ENCODE measurements around the gene ZFYVE28.

The ZFYVE28 gene

GRCh38 chr4:2413821-2414610 is 4.4 kb downstream of the ZFYVE28 start:
- no peaks in the 10 kb centered on the region for H3K36me3 ChIP-seq (ENCODE audit: insufficient read depth, low read length)
- H3K9me3 ChIP-seq (ENCODE audit: control insufficient read depth, insufficient read depth, low read length): no peaks in the 10 kb centered on the region
- H3K4me1 ChIP-seq (ENCODE audit: insufficient read depth, low read length): peaks cover 17% of the 10 kb centered on the region
- H3K9ac ChIP-seq (ENCODE audit: low read depth, low read length): peak overlapping the region; percentile 16; the same call in 1 of the 2 replicates

GRCh38 chr4:2412885-2413716 is 5.3 kb downstream of the ZFYVE28 start:
- peak overlapping the region; percentile 37 for H3K9ac ChIP-seq (ENCODE audit: low read depth, low read length)
- no peaks in the 10 kb centered on the region for H3K36me3 ChIP-seq (ENCODE audit: insufficient read depth, low read length)
- H3K4me1 ChIP-seq (ENCODE audit: insufficient read depth, low read length): peaks cover 17% of the 10 kb centered on the region
- no peaks in the 10 kb centered on the region for H3K9me3 ChIP-seq (ENCODE audit: control insufficient read depth, insufficient read depth, low read length)

GRCh38 chr4:2412534-2412884 is 5.9 kb downstream of the ZFYVE28 start:
- Histone ChIP-seq H3K9me3 (ENCODE audit: control insufficient read depth, insufficient read depth, low read length) (no peaks in the 10 kb centered on the region), H3K9ac (ENCODE audit: low read depth, low read length) (peak overlapping the region; percentile 37; the same call in 1 of the 2 replicates), H3K4me1 (ENCODE audit: insufficient read depth, low read length) (peaks cover 17% of the 10 kb centered on the region)

GRCh38 chr4:2411786-2412510 is 6.5 kb downstream of the ZFYVE28 start:
- peaks cover 19% of the 10 kb centered on the region for H3K4me1 ChIP-seq (ENCODE audit: insufficient read depth, low read length)
- no peaks in the 10 kb centered on the region for H3K9me3 ChIP-seq (ENCODE audit: control insufficient read depth, insufficient read depth, low read length)
- peak overlapping the region; percentile 37; the same call in 1 of the 2 replicates for H3K9ac ChIP-seq (ENCODE audit: low read depth, low read length)
- H3K36me3 ChIP-seq (ENCODE audit: insufficient read depth, low read length): no peaks in the 10 kb centered on the region

More at GRCh38 chr4:2412534-2412884, 5.9 kb downstream of the ZFYVE28 start:
- no peaks in the 10 kb centered on the region for H3K36me3 ChIP-seq (ENCODE audit: insufficient read depth, low read length)

GRCh38 chr4:2409381-2409783 is 9.1 kb downstream of the ZFYVE28 start:
- H3K36me3 ChIP-seq (ENCODE audit: insufficient read depth, low read length): no peaks in the 10 kb centered on the region
- no peaks in the 10 kb centered on the region for H3K9me3 ChIP-seq (ENCODE audit: control insufficient read depth, insufficient read depth, low read length)
- no peak overlapping the region for H3K9ac ChIP-seq (ENCODE audit: low read depth, low read length)
- H3K4me1 ChIP-seq (ENCODE audit: insufficient read depth, low read length): peaks cover 21% of the 10 kb centered on the region

- no peak overlapping the region for H3K9ac ChIP-seq (ENCODE audit: low read depth, low read length)
- no peaks in the 10 kb centered on the region for H3K9me3 ChIP-seq (ENCODE audit: control insufficient read depth, insufficient read depth, low read length)
- H3K4me1 ChIP-seq (ENCODE audit: insufficient read depth, low read length): peaks cover 17% of the 10 kb centered on the region; the same call in 1 of the 2 replicates
- H3K36me3 ChIP-seq (ENCODE audit: insufficient read depth, low read length): no peaks in the 10 kb centered on the region
Measured at GRCh38 chr4:2408976-2409375, 9.5 kb downstream of the ZFYVE28 start.

GRCh38 chr4:2408401-2408958 is 10.0 kb downstream of the ZFYVE28 start:
- Histone ChIP-seq H3K36me3 (ENCODE audit: insufficient read depth, low read length) (no peaks in the 10 kb centered on the region), H3K4me1 (ENCODE audit: insufficient read depth, low read length) (peaks cover 13% of the 10 kb centered on the region; the same call in 1 of the 2 replicates), H3K9me3 (ENCODE audit: control insufficient read depth, insufficient read depth, low read length) (no peaks in the 10 kb centered on the region), H3K9ac (ENCODE audit: low read depth, low read length) (no peak overlapping the region)

GRCh38 chr4:2407991-2408342 is 10.5 kb downstream of the ZFYVE28 start:
- Histone ChIP-seq H3K4me1 (ENCODE audit: insufficient read depth, low read length) (0 out of 2 replicates have a peak, but pooled peaks cover 13% of the 10 kb centered on the region), H3K9ac (ENCODE audit: low read depth, low read length) (no peak overlapping the region), H3K9me3 (ENCODE audit: control insufficient read depth, insufficient read depth, low read length) (no peaks in the 10 kb centered on the region), H3K36me3 (ENCODE audit: insufficient read depth, low read length) (no peaks in the 10 kb centered on the region)

- H3K36me3 ChIP-seq (ENCODE audit: insufficient read depth, low read length): no peaks in the 10 kb centered on the region
- no peaks in the 10 kb centered on the region for H3K9me3 ChIP-seq (ENCODE audit: control insufficient read depth, insufficient read depth, low read length)
- no peak overlapping the region for H3K9ac ChIP-seq (ENCODE audit: low read depth, low read length)
- H3K4me1 ChIP-seq (ENCODE audit: insufficient read depth, low read length): 0 out of 2 replicates have a peak, but pooled peaks cover 7% of the 10 kb centered on the region
Measured at GRCh38 chr4:2406920-2407319, 11.5 kb downstream of the ZFYVE28 start.

- H3K36me3 ChIP-seq (ENCODE audit: insufficient read depth, low read length): no peaks in the 10 kb centered on the region
- H3K9me3 ChIP-seq (ENCODE audit: control insufficient read depth, insufficient read depth, low read length): no peaks in the 10 kb centered on the region
- H3K4me1 ChIP-seq (ENCODE audit: insufficient read depth, low read length): 0 out of 2 replicates have a peak, but pooled peaks cover 12% of the 10 kb centered on the region
- no peak overlapping the region for H3K9ac ChIP-seq (ENCODE audit: low read depth, low read length)
Measured at GRCh38 chr4:2406406-2406805, 12.0 kb downstream of the ZFYVE28 start.

GRCh38 chr4:2402941-2403340 is 15.5 kb downstream of the ZFYVE28 start:
- Histone ChIP-seq H3K9ac (ENCODE audit: low read depth, low read length) (no peak overlapping the region), H3K36me3 (ENCODE audit: insufficient read depth, low read length) (no peaks in the 10 kb centered on the region), H3K4me1 (ENCODE audit: insufficient read depth, low read length) (0 out of 2 replicates have a peak, but pooled peaks cover 12% of the 10 kb centered on the region), H3K9me3 (ENCODE audit: control insufficient read depth, insufficient read depth, low read length) (no peaks in the 10 kb centered on the region)

- 0 out of 2 replicates have a peak, but pooled peaks cover 12% of the 10 kb centered on the region for H3K4me1 ChIP-seq (ENCODE audit: insufficient read depth, low read length)
- H3K9ac ChIP-seq (ENCODE audit: low read depth, low read length): peak overlapping the region; percentile 19; the same call in 1 of the 2 replicates
- H3K36me3 ChIP-seq (ENCODE audit: insufficient read depth, low read length): no peaks in the 10 kb centered on the region
- H3K9me3 ChIP-seq (ENCODE audit: control insufficient read depth, insufficient read depth, low read length): no peaks in the 10 kb centered on the region
Measured at GRCh38 chr4:2402048-2402842, 16.2 kb downstream of the ZFYVE28 start.

- H3K9ac ChIP-seq (ENCODE audit: low read depth, low read length): peak overlapping the region; percentile 19; the same call in 1 of the 2 replicates
- 0 out of 2 replicates have a peak, but pooled peaks cover 6% of the 10 kb centered on the region for H3K4me1 ChIP-seq (ENCODE audit: insufficient read depth, low read length)
Measured at GRCh38 chr4:2401610-2401983, 16.8 kb downstream of the ZFYVE28 start.

More at GRCh38 chr4:2401610-2401983, 16.8 kb downstream of the ZFYVE28 start:
- Histone ChIP-seq H3K36me3 (ENCODE audit: insufficient read depth, low read length) (no peaks in the 10 kb centered on the region), H3K9me3 (ENCODE audit: control insufficient read depth, insufficient read depth, low read length) (no peaks in the 10 kb centered on the region)
